Esophagus muscularis mucosa (tissue), 4 donors: ENCODE measurements around the gene CNIH3.

Experiments used
- EP300 ChIP-seq: sonication (generic); formaldehyde crosslinking; IDR thresholded peaks from one replicate; pipeline ENCODE4 v1.6.1; 2017; ENCODE audit warnings: antibody characterized with exemption
- POLR2A ChIP-seq: fragments of 450-650 bp; IDR thresholded peaks from one replicate; pipeline ENCODE4 v1.6.1; 2017; ENCODE audit warnings: antibody characterized with exemption, moderate library complexity, mild to moderate bottlenecking, low read depth
- POLR2AphosphoS5 ChIP-seq, 2 donors: sonication (generic); formaldehyde crosslinking; IDR thresholded peaks; one replicate each; pipeline ENCODE4 v1.6.1; 2017; ENCODE audit warnings: antibody characterized with exemption in 2 of 2
- TF ChIP-seq, protein P1 (sequence below), 3 experiments: fragments of 200-600 bp in 2 of 3; fragments of 450-650 bp in 1 of 3; sonication (generic) in 2 of 3; IDR thresholded peaks; one replicate each; pipeline ENCODE4 v1.5.1; 2017 to 2019; ENCODE audit warnings: antibody characterized with exemption in 3 of 3, mild to moderate bottlenecking in 2 of 3, moderate library complexity in 1 of 3

DNA sequence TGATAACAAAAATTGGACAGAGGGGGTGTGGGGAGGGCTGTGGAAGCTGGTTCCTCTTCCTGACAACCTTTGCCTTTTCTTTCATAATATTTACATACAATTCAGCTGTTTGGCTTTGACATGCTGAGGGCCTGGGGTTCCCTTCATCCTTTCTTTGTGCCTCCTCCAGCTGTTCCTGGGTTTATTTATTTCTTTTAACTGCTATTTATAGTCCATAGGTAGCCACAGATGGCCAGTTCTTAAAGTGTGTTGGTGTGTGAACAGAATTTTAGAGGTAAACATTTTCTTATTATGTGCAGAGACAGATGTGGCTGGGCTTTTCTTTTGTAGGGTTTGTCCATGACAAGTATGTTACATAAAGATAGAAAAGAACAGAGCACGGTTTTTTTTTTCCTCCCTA, 34.1 kb upstream of the CNIH3 start:
- TF ChIP-seq, protein P1, sequence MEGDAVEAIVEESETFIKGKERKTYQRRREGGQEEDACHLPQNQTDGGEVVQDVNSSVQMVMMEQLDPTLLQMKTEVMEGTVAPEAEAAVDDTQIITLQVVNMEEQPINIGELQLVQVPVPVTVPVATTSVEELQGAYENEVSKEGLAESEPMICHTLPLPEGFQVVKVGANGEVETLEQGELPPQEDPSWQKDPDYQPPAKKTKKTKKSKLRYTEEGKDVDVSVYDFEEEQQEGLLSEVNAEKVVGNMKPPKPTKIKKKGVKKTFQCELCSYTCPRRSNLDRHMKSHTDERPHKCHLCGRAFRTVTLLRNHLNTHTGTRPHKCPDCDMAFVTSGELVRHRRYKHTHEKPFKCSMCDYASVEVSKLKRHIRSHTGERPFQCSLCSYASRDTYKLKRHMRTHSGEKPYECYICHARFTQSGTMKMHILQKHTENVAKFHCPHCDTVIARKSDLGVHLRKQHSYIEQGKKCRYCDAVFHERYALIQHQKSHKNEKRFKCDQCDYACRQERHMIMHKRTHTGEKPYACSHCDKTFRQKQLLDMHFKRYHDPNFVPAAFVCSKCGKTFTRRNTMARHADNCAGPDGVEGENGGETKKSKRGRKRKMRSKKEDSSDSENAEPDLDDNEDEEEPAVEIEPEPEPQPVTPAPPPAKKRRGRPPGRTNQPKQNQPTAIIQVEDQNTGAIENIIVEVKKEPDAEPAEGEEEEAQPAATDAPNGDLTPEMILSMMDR (IDR thresholded peaks at IDR 0.05), result no peak
- TF ChIP-seq POLR2A, result no peak
- TF ChIP-seq POLR2AphosphoS5 (IDR thresholded peaks at IDR 0.05), result no peak
- TF ChIP-seq EP300, result no peak
